Measurements from ENCODE around the gene KCTD10.

The KCTD10 gene

GRCh38 chr12:109455706-109456105, 21.4 kb downstream of the KCTD10 start:
- no peak for DNase-seq (ENCODE audit: low spot score)
- in situ Hi-C loops (cut with MboI; ENCODE audit: low pct_unique_long_range_greater_than_20kb, low sequenced_read_pairs, unreplicated experiment), result no loop called here
- no peak for TF ChIP-seq CTCF (IDR thresholded peaks at IDR 0.05; ENCODE audit: extremely low read depth, insufficient read depth, missing control alignments)

- TF ChIP-seq CTCF (IDR thresholded peaks at IDR 0.05; ENCODE audit: extremely low read depth, insufficient read depth, missing control alignments), result no peak
- no peak for DNase-seq (ENCODE audit: low spot score)
- in situ Hi-C loops (cut with MboI; ENCODE audit: low pct_unique_long_range_greater_than_20kb, low sequenced_read_pairs, unreplicated experiment), result no loop called here
Observed at GRCh38 chr12:109452489-109452888, 24.6 kb downstream of the KCTD10 start.

DNA sequence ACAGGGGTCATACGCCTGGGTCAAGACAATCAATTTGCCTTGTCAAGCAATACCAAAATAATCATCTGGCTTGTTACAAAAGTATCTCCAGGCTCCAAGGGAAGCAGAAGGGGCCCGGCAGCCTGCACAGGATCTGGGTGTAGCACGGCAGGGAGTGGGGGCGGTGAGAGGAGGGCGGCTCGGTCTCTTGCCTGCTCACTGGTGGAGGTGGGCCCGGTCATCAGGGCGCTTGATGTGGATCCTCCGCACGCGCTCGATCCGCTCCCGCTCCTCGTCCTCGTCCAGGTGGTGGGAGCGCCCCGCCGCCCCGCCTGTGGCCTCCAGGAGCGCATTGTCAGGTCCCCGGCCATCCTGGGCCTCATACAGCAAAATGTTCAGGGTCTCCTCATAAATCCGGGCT, 25.7 kb downstream of the KCTD10 start:
- TF ChIP-seq CTCF (IDR thresholded peaks at IDR 0.05; ENCODE audit: extremely low read depth, insufficient read depth, missing control alignments), result no peak
- in situ Hi-C loops (cut with MboI; ENCODE audit: low pct_unique_long_range_greater_than_20kb, low sequenced_read_pairs, unreplicated experiment), result no loop called here
- DNase-seq (ENCODE audit: low spot score), result no peak

DNA sequence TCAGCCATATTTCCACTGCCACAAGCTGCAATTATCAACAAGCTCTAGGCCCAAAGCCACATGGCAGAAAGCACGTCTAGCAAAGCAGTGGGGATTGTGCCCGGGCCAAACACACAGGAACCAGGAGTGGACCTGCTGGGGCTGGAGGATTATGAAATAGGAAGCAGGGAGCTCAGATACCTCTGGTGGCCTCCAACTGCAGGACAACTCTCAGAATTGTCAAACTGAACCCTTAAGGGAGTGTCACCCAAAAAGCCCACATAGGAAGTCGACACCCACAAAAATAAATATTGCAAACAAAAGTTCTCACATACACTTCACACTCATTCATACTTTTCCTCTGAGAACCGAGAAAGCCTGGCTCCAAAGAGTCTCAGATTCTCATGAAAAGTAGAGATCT, 26.1 kb downstream of the KCTD10 start:
- no peak for DNase-seq (ENCODE audit: low spot score)
- no peak for TF ChIP-seq CTCF (IDR thresholded peaks at IDR 0.05; ENCODE audit: extremely low read depth, insufficient read depth, missing control alignments)
- in situ Hi-C loops (cut with MboI; ENCODE audit: low pct_unique_long_range_greater_than_20kb, low sequenced_read_pairs, unreplicated experiment), result no loop called here

DNA sequence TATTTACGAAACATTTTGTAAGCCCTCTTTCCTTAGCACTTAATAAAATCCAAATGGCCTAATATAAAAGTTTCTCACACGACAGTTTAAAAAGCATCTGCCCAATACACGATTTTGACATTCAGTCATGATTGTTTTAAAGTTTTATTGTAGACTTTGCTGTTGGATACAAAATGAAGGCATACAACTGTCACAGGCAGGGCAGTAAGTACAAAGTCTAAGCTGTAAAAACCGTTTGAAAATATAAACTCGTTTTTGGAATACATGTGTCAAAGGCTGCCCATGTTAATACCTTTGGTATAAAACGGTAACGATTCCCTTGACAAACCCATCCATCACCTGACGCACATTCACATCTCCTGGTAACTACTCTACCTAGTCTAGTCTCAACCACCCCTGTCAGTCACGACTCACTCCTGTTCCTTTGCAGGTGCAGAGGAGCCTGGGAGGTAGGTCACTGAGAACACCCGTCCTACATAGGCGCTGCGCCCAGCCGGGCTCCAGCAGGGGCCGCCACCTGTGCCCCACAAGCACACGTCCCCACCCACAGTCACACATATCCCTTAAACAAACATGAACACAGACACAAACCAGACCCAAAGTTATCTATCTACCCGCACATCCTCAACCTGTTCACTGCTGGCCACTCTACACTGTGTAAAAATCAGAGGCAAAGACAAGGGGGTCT, 27.1 kb downstream of the KCTD10 start:
- in situ Hi-C loops (cut with MboI; ENCODE audit: low pct_unique_long_range_greater_than_20kb, low sequenced_read_pairs, unreplicated experiment), result no loop called here
- no peak for DNase-seq (ENCODE audit: low spot score)
- TF ChIP-seq CTCF (IDR thresholded peaks at IDR 0.05; ENCODE audit: extremely low read depth, insufficient read depth, missing control alignments), result no peak

GRCh38 chr12:109448707-109449390, 28.3 kb downstream of the KCTD10 start:
- in situ Hi-C loops (cut with MboI; ENCODE audit: low pct_unique_long_range_greater_than_20kb, low sequenced_read_pairs, unreplicated experiment), result no loop called here

More at GRCh38 chr12:109448707-109449390, 28.3 kb downstream of the KCTD10 start:
- TF ChIP-seq CTCF (IDR thresholded peaks at IDR 0.05; ENCODE audit: extremely low read depth, insufficient read depth, missing control alignments), result no peak
- no peak for DNase-seq (ENCODE audit: low spot score)
